ENCODE data around the gene KCNAB1.

- TF ChIP-seq, protein P1, sequence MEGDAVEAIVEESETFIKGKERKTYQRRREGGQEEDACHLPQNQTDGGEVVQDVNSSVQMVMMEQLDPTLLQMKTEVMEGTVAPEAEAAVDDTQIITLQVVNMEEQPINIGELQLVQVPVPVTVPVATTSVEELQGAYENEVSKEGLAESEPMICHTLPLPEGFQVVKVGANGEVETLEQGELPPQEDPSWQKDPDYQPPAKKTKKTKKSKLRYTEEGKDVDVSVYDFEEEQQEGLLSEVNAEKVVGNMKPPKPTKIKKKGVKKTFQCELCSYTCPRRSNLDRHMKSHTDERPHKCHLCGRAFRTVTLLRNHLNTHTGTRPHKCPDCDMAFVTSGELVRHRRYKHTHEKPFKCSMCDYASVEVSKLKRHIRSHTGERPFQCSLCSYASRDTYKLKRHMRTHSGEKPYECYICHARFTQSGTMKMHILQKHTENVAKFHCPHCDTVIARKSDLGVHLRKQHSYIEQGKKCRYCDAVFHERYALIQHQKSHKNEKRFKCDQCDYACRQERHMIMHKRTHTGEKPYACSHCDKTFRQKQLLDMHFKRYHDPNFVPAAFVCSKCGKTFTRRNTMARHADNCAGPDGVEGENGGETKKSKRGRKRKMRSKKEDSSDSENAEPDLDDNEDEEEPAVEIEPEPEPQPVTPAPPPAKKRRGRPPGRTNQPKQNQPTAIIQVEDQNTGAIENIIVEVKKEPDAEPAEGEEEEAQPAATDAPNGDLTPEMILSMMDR (conservative IDR thresholded peaks at IDR 0.05), result no peak
- TF ChIP-seq EZH2 (IDR thresholded peaks at IDR 0.05; ENCODE audit: low read depth), result no peak
Observed at GRCh38 chr3:156400735-156401134, 280.4 kb downstream of the KCNAB1 start.

All from PC-9 (cell line).